SU-DHL-6 (cell line): ENCODE measurements around the gene OTOF.

Source experiments
- EZH2phosphoT487 ChIP-seq: fragments of 200-600 bp; sonication (generic), shearing (Covaris generic); conservative IDR thresholded peaks from 2 replicates; pipeline ENCODE4 v1.6.1; 2018; ENCODE audit warnings: mild to moderate bottlenecking, antibody characterized with exemption, low read length, moderate library complexity, mixed read lengths
- TF ChIP-seq, protein P1 (sequence below): fragments of 200-600 bp; sonication (generic); IDR thresholded peaks from one replicate; pipeline ENCODE4 v1.5.1; 2017; ENCODE audit warnings: antibody characterized with exemption, mild to moderate bottlenecking, low read length, moderate library complexity; ENCODE audit not compliant: insufficient read depth, poor library complexity, severe bottlenecking

DNA sequence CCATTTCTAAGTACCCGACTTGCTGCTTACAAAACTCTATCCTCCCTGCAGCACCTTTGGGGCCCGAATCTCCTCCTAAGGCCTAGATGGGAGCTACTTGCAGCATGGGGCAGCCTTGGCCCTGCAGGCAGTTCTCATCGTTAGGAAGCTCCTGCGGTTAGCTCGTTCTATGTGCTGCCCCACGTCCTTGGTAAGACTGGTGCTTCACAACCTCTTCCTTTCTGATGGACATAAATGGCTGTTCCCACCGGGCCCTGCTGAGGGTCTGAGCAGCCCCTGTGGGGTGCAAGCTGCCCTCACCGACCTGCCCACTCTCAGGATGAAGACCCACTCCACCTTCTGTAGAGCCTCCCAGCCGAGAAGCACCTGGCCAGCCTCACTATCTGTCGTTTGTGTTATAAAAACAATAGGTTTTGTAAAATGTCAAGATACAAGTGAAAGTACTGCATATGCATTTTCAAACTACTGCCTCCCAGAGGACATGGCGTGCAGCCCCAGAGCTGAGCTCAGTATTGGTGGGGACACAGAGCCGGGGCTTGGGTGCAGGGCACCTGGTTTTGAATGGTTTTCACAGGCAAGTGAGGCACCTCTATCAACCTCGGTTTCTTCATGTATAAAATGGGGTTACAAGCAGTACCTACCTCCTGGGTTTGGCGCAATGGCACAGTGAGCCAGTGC is 19.4 kb downstream of the OTOF start:
- TF ChIP-seq, protein P1, sequence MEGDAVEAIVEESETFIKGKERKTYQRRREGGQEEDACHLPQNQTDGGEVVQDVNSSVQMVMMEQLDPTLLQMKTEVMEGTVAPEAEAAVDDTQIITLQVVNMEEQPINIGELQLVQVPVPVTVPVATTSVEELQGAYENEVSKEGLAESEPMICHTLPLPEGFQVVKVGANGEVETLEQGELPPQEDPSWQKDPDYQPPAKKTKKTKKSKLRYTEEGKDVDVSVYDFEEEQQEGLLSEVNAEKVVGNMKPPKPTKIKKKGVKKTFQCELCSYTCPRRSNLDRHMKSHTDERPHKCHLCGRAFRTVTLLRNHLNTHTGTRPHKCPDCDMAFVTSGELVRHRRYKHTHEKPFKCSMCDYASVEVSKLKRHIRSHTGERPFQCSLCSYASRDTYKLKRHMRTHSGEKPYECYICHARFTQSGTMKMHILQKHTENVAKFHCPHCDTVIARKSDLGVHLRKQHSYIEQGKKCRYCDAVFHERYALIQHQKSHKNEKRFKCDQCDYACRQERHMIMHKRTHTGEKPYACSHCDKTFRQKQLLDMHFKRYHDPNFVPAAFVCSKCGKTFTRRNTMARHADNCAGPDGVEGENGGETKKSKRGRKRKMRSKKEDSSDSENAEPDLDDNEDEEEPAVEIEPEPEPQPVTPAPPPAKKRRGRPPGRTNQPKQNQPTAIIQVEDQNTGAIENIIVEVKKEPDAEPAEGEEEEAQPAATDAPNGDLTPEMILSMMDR, result no peak
- TF ChIP-seq EZH2phosphoT487, result no peak
